ENCODE data around the gene TTC12.
A peak's percentile ranks its signal among the peaks of the same experiment; 100 is the strongest.

TTC12 gene

DNA sequence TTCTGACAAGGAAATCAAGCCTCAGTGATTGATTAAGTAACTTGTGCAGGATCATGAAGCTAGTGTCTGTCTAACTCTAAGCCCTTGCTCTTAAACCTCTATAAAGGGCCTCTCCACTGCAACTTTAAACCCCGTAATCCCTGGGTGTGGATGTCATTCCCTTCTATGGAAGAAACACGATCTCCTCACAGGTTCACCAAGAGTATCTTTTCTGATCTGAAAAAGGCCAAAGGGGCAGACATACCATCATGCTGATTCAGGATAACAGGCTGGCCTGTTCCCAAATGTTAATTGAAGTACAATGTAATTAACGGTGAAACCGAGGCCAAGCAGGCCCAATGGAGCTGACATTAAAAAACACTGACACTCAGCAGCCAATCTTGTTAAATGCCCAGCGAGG, 17.1 kb downstream of the TTC12 start:
- DNase-seq (ENCODE audit: low read depth) = no peak

DNA sequence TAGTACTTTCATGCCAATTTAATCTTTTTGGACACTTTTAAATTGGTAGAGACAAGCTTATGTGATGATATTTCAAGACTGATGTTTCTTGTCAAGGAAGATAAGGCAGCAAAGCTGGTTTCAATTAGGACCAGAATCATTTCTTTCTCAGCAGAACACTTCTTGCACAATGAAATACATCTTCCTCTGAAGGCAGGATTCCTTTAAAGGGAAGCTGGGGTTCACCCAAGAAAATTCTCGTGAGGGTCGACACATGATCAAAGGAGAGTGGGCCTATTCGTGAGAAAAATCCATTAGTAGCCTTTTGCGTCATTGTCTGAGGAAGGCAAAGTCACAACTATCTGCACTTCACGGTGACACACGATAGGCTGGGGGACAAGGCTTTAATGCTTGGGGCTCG, 17.6 kb downstream of the TTC12 start:
- DNase-seq (ENCODE audit: low read depth) = no peak

DNA sequence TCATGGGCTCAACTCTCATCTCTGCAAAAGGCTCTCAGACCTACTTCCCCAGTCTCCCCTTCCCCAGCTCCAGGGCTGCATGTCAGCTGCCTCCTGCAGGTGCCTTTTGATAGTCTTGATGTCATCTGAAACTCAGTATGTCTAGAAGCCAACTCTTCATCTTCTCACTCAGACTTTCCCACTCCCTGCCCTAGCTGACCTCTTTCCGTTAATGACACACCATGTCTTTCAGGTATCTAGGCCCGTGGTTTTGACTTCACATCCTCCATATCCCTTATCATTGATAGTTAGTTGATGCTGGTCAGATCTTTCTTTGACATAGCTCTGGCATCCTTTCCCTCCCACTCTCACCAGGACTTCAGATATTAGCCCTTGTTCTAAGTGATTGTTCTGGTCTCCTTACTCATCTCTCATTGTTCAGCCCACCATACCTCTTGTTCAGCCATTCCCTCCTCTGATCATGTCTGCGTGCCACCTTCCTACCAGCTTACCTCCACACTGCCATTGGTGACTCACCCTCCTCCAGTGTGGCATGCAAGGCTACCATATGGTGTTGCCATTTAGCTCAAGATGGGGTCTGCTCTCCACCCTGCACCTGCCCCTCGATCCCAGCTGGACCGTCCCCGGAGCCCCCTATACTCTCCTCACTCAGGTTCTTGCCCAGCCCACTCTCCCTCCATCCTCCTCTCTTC, 18.4 kb downstream of the TTC12 start:
- no peak for DNase-seq (ENCODE audit: low read depth)

DNA sequence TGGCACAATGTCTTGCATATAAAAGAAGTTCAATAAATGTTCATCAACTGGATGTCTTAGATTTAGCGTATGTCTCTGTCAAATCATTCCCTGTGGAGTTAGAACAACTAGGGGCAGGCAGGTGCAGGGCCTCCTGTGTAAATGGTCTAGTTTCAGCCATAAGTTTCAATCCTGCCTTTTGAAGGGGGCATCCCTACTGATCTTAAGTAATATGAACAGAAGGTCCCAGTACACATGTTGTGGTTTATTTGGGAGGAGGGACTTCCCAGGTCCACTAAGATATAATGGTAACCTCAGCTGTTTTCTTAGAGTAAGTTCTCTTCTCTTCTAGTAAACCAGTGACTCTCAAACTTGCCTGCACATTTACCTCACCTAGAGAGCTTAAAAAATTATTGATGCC, 19.8 kb downstream of the TTC12 start:
- DNase-seq (ENCODE audit: low read depth) = no peak

DNA sequence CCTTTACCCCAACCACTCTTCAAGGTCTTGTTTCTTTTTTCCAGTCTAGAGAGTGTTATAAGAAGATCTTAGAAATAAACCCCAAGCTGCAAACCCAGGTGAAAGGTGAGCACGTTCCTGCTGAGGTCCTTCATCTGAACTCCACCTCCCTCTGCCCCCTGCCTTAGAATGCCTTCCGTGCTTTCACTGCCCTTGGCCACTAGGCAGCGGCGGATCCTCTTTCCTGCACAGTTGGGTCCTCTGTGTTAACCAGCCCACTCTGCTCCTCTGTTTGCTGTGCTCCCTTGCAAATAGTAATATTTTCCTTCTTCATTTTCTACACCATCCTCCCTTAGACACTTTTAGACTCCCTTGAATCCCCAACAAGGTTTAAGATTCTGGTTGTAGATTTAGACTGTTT, 24.3 kb downstream of the TTC12 start:
- DNase-seq (ENCODE audit: low read depth) = no peak

DNA sequence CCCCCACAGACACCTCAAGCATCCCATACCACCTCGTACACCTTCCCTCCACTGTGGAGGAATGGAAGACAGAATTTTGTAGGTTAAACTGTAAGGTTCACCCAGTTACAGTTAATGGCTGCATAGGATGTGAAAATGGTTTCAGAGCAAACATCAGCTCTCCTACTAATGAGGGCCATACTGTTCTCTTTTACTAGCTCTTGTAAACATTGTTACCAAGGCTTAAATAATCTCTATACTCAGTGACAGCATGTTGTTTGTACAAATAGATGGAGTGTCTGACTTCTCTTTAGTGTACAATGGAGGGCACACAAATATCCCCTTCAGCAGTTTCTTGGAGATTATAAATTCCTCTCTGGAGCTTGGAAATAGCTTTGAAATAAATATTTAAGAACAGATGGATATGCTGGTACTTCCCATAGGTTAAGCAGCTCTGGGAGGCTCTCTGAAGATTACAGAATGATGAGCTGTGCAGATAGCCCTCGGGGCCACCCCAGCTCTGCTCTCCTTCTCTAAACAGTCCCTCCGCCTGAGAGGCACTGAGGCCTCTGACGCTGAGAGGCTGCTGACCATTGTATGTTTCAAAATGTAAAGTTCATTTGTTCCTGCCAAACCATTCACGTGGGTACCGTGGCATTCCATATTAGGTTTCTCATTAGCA, 25.7 kb downstream of the TTC12 start:
- no peak for DNase-seq (ENCODE audit: low read depth)

DNA sequence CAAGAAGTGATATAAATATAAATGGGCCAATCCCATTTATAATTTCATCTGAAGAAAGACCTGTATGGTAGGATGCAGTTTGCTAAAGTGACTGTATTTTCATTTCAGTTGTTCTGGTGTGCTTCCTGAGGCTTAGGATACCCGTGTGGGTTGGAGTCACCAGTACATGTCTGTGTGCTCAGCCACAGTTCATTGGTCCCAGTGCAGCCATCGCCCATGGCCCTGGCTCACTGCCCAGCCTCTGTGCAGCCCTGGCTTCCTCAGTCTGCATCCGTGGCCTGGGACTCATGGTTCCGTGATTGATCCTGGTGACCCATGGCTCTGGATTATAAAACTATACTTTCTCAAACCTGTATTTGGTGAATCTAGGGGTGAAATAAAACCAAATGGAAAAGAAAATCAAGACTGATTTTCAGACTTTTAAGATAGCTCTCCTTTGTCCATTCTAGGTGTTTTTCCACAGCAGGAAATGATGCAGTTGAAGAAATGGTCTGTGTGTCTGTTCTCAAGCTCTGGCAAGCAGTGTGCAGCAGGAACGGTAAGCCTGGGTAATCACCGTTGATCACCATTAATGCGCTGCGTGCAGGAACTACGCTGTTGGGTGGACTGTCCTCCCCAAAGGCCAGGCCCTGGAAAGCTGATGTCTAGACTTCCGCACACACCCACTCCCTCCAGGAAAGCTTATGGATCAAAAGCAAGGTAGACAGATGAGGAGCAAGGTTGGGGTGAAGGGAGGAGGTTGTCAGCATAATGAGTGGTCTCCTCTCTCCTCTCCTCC, 27.2 kb downstream of the TTC12 start:
- no peak for DNase-seq (ENCODE audit: low read depth)

DNA sequence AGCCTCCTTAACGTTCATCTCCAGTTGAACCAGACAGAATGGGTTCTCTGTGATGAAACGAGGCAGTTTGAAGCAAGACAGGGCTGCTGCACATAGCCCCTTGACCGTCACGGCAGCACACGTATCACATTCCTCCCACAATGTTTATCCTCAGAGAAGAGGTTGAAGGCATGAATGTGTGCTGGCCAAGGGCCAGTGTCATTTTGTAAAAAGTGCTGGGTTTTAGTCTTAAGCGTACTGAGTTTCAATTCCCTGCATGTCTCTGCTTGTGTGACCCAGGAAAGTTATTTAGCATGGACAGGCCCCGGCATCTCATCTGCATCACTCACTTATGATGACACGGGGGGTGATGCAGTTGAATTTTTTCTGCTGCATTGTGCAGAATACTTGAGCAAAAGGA, 31.6 kb downstream of the TTC12 start:
- DNase-seq (ENCODE audit: low read depth) = no peak

DNA sequence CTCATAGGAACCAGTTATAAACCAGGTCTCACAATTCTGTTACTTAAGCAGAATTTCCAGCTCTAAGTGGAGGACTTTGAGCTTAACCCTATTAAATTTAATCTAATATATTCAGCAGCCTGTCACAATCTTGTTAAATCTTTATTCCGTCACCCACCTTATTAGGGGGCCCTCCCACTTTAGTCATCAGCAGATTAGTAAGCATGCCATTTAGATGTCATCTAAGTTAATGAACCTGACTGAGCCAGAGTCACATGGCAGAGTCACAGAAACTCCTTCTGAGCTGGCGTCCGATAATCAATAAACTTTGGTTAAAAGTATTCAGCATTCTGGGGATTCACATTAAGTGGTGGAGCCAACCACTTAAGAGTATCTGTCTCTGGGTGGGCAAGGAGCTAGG, 35.1 kb downstream of the TTC12 start:
- no peak for DNase-seq (ENCODE audit: low read depth)

DNA sequence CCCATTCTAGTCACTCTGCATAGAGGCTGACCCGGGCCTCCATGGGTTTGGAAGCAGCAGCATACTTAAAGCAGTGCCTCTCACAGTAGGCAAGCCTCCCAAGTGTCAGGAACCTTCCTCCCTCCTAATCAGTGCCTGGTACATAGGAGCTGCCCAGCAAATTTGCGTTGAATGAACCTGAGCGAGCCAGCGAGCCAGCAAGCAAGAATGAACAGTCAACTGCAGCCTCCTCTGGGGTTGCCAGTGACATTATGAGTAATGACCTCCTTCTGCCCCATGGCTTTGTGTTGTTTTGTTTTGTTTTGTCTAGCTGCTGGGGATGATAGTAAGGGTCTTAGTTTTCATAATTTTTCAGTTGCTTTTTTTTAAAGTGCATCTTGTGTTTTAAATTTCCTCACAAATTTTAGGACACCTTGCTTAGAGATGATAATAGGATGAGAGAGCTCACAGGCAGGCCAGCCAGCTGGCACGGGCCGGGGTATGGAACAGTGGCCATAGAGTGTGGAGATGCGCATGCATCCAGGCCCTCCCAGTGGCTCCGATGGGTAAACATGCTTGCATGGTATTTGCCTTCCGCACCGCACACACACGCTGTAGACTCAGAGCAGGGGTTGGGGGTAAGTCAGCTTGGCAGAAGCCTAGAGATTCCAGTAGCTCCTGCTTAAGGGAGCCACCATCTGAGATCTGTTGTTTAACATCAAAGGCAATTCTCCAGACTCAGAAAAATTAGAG, 36.1 kb downstream of the TTC12 start:
- DNase-seq (ENCODE audit: low read depth) = no peak

DNA sequence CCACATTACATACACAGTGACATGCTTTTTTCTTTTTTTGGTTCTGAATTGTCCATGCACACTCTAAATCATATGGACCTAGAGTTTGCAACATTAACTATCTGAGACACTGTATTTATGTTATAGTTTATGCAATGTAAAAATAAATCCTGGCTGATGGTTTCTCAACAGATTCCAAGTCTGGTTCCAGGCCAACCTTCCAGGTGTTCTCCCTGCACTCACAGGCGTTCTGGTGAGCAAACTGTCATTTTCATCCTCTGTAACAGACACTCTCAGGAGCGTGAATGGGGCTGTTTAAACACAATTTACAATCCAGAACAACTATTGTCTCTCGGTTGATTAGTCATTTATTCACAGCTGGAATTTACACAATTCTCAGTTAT, 36.7 kb downstream of the TTC12 start:
- DNase-seq (ENCODE audit: low read depth) = no peak

DNA sequence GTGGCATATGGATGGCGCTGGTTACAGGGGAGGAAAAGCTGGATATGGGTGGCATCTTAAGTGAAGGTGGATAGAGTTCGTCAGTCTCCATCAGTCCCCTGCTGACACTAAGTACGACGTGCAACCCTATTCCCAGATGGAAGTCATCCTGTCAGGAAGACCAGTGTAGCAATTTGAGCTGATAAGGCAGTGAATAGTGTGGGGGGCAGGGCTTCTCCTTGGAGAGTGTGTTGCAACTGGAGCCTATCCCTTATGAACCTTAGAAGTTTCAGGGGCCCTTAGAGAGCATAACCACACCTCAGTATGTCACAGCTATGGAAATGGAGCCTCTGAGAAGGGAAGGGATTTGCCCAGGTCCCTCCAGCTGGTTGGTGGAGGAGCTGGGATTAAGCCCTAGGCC, 37.1 kb downstream of the TTC12 start:
- no peak for DNase-seq (ENCODE audit: low read depth)

DNA sequence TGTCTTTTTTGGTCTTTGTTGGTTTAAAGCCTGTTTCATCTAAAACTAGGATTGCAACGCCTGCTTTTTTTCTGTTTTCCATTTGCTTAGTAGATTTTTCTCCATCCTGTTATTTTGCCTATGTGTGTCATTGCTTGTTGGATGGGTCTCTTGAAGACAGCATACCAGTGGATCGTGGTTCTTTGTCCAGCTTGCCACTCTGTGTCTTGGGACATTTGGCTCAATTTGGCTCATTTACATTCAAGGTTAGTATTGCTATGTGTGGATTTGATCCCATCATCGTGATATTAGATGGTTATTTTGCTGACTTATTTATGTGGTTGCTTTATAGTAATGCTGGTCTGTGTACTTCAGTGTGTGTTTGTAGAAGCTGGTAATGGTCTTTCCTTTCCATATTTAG, 41.8 kb downstream of the TTC12 start:
- no peak for DNase-seq (ENCODE audit: low read depth)

DNA sequence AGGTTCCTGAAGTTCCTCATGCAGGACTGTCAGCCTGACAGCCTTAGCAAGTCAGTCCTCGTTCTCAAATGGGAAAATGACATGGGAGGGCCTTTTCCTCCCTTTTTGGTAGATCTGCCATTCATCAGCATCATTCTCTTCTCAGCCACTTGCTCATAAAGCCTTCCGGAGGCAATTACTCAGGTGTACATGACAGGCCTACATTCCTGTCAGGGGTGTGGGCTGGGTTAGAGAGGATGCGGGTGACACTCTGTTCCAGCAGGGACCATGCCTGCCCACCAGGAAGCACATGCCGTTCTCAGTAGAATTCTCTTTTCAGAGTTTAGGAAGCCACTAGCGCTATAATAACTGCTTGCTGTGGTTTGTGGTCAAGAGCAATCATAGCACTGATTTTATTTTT, 49.0 kb downstream of the TTC12 start:
- DNase-seq (ENCODE audit: low read depth) = no peak

DNA sequence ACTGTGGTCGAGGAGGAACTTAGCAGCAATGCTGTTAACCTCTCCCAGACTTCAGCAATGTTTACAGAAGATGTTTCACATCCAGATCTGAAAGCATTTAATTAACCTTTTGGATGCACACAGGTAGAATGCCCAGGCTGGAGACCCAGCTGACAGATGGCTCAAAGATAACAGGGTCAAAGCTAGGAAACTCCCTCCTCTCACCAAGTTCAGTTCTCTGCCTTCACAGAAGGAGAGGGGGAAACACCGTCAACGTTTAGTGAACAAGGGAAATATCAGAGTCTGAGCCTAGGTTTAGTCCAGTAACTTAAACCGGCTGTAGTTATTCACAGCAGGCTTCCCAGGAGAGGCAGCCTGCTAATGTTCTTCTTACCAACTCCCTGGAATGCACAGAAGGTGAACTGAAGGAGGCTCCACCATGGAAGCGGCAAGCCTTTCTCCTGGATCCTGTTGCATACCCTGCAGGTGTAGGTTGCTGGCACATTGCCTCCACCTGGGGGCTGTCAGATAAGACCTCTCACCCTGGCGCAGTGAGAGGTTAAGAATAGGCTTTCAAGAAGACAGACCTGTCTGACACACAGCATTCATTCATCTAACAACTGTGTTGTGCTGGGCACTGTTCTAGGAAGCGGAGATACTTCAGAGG, 49.7 kb downstream of the TTC12 start:
- no peak for DNase-seq (ENCODE audit: low read depth)

DNA sequence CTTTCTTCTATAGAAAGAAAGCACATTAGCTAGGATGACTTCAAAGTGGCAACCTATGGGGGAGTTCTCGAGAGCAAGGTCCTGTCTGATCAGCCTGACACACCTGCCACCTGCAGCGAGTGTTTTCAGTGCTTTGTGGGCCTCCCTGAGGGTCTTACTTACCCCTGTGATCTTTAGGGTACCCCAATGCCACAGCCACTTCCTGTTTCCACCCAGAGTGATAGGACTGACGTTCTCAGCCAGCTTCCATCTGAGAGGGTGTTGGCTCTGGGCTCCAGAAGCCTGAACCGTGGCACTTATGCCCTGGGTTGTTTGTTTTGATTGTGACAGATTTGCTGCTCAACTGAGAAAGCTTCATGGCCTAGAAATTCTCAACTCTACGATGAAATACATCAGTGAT, 51.5 kb downstream of the TTC12 start:
- DNase-seq (ENCODE audit: low read depth) = no peak

DNA sequence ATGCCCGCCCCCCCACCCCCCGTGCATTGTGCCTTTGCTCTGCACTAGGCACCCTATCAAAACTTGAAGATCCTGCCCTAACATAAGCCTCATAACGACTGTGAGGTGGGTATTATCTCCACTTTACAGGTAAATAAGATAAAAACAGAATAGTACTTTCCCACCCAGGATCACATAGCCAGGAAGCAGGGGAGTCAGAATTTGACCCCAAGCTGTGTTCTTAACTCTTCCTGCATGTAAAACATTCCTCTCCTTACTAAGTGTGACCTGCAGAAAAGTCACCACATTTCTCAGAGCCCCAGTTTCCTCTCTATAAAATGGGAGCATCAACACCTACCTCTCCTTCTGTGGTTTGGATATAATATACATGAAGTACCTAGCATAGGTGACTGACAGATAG, 55.0 kb downstream of the TTC12 start:
- DNase-seq (ENCODE audit: low read depth) = no peak

DNA sequence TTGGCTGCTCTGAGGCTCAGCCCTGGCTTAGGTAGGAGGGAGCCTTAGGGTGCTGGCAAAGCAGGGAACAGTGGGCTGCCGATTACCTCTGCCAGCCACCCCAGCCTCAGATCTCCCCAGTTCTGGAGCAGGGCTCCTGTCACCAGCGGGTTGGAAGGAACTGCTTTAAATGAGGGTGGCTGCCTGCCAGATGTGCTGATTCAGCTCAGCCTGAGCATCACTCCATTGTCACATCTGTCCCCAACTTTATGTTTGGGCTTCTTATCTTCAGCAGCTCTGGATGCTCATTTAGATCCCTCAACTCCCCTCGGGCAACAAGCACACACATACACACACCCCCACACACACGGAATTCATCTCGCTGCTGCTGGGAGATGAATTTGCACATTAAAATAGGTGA, 56.3 kb downstream of the TTC12 start:
- no peak for DNase-seq (ENCODE audit: low read depth)

DNA sequence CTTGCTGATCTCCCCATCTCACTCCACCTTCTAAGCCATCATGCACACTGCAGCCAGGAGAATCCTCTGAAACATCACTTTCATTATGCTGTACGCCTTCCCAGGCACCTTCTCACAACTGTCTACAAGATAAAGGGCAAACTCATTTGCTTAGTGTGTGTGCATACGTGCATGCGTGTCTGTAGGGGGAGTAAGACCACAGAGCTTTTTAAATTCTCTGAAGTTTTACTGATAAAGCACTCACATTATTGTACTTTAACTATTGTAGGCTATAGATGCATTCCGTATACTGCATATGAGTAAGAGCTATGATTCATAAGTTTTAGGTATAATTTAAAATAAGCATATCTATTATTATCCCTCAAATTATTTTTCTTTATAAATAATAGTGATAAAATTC, 57.9 kb downstream of the TTC12 start:
- DNase-seq (ENCODE audit: low read depth) = peak; percentile 31

DNA sequence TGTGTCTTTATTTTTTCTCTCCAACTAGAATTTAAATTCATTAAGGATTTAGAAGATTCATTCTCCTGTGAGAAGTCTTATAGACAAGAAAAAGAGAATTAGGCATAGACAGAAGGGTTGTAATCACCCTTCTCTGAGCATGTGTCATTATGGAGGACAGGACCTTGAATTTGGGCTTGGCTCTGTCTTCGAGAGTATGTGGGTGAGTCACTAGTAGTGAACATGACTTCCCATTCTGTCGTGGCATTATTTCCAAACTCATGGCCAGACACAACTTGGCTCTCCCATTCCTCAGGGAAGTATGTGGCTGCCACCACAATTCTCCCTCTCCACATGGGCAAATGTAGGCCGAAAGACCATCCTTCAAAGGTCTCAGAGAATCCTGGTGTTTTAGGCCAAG, 58.9 kb downstream of the TTC12 start:
- peak; percentile 64 for DNase-seq (ENCODE audit: low read depth)

DNA sequence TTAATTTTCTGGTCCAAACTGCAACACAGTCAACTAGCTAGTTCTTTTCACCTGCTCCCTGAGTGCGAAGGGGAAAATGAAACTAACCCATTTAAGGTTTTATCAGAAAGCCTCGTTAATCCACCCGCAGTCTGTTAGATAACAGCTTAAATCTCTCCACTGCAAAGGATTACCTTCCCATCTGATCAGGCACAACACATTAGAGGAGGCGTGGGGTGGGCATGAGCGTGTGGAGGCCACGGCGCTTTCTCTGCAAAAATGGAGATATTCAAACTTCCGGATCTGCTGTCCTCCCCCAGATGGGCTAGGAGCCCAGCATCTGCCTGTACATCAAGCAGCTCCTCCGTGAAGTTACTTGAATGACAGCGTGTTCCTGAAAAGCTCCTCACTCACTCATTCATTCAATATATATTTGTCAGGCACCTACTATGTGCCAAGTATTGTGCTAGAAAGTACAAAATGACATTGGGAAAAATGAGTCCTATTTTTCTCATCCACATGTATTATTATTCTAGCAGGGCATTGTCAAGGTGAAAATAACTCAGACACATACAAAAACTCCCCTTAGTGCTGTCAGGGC, 59.7 kb downstream of the TTC12 start:
- DNase-seq (ENCODE audit: low read depth) = no peak

DNA sequence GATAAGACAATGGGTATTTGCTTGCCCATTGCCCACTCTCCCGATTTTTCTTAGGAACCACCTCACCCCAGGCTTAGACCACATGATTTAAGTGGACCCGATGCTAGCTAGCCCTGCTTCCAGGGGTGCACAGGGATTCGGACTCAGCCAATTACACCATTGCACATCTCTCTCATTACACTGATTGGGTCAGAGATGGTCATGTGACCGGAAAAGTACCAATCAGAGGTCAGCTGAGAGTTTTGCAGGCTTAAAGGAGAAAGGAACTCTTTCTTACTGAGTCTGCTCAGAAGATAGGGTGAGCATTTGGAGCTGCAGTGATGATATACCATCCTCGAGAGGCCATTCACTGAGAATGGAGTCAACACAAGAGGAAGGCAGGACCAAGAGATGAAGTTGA, 61.0 kb downstream of the TTC12 start:
- no peak for DNase-seq (ENCODE audit: low read depth)
